ENCODE results near the gene TP63.

The TP63 gene

DNA sequence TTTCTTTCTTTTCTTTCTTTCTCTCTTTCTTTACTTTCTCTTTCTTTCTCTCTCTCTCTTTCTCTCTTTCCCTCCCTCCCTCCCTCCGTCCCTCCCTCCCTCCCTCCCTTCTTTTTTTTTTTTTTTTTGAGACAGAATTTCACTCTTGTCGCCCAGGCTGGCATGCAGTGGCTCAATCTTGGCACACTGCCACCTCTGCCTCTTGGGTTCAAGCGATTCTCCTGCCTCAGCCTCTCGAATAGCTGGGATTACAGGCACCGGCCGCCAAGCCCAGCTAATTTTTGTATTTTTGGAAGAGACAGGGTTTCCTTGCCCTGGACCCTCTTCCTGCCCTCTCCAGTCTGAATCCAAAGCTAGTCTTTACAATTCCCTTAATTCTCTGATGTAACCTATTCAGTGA, 102.9 kb downstream of the TP63 start:
- H3K4me3 ChIP-seq (ENCODE audit: low read depth, low read length) = no peak overlapping the region
- TF ChIP-seq POLR2A (IDR thresholded peaks at IDR 0.05; ENCODE audit: extremely low read depth, insufficient read length) (no peak), MYC (IDR thresholded peaks at IDR 0.05; ENCODE audit: low read depth, low read length) (no peak)
- TF ChIP-seq, protein P1, sequence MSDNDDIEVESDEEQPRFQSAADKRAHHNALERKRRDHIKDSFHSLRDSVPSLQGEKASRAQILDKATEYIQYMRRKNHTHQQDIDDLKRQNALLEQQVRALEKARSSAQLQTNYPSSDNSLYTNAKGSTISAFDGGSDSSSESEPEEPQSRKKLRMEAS (IDR thresholded peaks at IDR 0.05; ENCODE audit: low read depth, low read length) = no peak
- TF ChIP-seq, protein P2, sequence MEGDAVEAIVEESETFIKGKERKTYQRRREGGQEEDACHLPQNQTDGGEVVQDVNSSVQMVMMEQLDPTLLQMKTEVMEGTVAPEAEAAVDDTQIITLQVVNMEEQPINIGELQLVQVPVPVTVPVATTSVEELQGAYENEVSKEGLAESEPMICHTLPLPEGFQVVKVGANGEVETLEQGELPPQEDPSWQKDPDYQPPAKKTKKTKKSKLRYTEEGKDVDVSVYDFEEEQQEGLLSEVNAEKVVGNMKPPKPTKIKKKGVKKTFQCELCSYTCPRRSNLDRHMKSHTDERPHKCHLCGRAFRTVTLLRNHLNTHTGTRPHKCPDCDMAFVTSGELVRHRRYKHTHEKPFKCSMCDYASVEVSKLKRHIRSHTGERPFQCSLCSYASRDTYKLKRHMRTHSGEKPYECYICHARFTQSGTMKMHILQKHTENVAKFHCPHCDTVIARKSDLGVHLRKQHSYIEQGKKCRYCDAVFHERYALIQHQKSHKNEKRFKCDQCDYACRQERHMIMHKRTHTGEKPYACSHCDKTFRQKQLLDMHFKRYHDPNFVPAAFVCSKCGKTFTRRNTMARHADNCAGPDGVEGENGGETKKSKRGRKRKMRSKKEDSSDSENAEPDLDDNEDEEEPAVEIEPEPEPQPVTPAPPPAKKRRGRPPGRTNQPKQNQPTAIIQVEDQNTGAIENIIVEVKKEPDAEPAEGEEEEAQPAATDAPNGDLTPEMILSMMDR (IDR thresholded peaks at IDR 0.05; ENCODE audit: low read depth, low read length) = no peak
- no peak for DNase-seq (ENCODE audit: low read depth)

DNA sequence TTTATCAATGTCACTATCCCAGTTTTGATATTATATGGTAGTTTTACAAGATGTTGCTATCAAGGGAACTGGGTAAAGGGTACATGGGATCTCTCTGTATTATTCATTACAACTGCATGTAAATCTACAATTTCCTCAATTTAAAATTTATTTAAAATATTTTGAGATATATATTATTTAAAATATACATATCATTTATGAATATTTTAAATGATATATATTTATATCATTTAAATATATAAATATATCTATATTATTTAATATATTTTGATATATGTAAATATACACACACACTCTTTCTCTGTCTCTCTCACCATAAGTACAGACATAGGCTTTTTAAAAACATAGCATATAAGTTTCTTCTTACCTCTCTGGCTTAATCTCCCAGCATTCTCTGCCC, 104.7 kb downstream of the TP63 start:
- TF ChIP-seq POLR2A (IDR thresholded peaks at IDR 0.05; ENCODE audit: extremely low read depth, insufficient read length) = no peak
- TF ChIP-seq, protein P2 (IDR thresholded peaks at IDR 0.05; ENCODE audit: low read depth, low read length) = no peak
- TF ChIP-seq, protein P1 (IDR thresholded peaks at IDR 0.05; ENCODE audit: low read depth, low read length) = no peak
- no peak for TF ChIP-seq MYC (IDR thresholded peaks at IDR 0.05; ENCODE audit: low read depth, low read length)
- DNase-seq (ENCODE audit: low read depth) = no peak
- H3K4me3 ChIP-seq (ENCODE audit: low read depth, low read length) = no peak overlapping the region

DNA sequence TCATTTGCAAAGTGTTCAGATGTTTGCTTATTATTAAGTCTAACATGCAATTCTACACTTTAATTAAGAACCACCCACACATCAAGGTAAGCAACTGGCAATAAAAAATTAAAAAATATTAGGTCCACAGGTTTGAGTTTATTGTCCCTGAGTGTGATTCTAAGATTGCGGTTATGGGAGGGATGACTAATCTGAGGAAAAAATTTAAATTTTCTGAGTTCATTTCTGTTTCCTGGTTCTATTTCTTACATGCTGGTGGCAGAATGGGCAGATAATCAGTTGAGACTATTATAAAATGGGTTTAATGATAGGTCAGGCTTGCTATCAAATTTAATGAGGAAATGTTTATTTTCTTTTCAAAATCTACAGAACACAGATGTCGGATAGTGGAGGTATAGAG, 105.9 kb downstream of the TP63 start:
- no peak for TF ChIP-seq MYC (IDR thresholded peaks at IDR 0.05; ENCODE audit: low read depth, low read length)
- H3K4me3 ChIP-seq (ENCODE audit: low read depth, low read length) = no peak overlapping the region
- no peak for DNase-seq (ENCODE audit: low read depth)

DNA sequence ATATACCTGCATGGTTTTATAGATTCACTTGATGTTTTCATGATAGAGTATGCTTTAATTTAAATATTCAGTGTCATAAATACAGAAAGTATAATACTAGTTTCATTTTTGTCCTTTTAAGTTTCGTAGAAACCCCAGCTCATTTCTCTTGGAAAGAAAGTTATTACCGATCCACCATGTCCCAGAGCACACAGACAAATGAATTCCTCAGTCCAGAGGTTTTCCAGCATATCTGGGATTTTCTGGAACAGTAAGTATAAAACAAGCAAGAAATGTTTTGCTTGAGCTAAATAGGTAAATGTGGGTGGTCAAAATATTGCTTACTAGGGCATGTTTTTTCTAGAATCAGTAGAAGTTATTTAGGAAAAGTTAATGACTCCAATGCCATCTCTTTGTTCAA, 106.4 kb downstream of the TP63 start:
- TF ChIP-seq POLR2A (IDR thresholded peaks at IDR 0.05; ENCODE audit: extremely low read depth, insufficient read length) (no peak), MYC (IDR thresholded peaks at IDR 0.05; ENCODE audit: low read depth, low read length) (no peak)
- TF ChIP-seq, protein P2 (IDR thresholded peaks at IDR 0.05; ENCODE audit: low read depth, low read length) = no peak
- TF ChIP-seq, protein P1 (IDR thresholded peaks at IDR 0.05; ENCODE audit: low read depth, low read length) = no peak
- DNase-seq (ENCODE audit: low read depth) = no peak
- H3K4me3 ChIP-seq (ENCODE audit: low read depth, low read length) = no peak overlapping the region

DNA sequence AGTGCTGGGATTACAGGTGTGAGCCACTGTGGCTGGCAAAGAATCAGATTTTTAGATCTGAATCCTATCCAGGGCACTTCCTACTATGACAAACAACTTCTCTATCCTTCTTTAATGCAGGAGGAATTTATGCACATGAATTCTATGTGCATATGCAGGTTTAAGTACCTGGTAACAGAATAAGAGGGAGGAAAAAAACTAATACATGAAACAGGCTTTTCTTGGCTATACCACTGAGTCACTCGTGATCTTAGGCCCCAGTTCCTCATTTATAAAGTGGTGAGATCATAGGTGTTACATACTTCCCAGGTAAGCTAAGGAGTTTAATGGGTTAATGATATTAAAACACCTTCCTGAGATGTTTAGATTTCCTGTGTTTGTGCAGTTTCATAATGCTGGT, 108.2 kb downstream of the TP63 start:
- TF ChIP-seq, protein P2 (IDR thresholded peaks at IDR 0.05; ENCODE audit: low read depth, low read length) = no peak
- TF ChIP-seq POLR2A (IDR thresholded peaks at IDR 0.05; ENCODE audit: extremely low read depth, insufficient read length) (no peak), MYC (IDR thresholded peaks at IDR 0.05; ENCODE audit: low read depth, low read length) (no peak)
- TF ChIP-seq, protein P1 (IDR thresholded peaks at IDR 0.05; ENCODE audit: low read depth, low read length) = no peak
- no peak overlapping the region for H3K4me3 ChIP-seq (ENCODE audit: low read depth, low read length)
- DNase-seq (ENCODE audit: low read depth) = no peak

DNA sequence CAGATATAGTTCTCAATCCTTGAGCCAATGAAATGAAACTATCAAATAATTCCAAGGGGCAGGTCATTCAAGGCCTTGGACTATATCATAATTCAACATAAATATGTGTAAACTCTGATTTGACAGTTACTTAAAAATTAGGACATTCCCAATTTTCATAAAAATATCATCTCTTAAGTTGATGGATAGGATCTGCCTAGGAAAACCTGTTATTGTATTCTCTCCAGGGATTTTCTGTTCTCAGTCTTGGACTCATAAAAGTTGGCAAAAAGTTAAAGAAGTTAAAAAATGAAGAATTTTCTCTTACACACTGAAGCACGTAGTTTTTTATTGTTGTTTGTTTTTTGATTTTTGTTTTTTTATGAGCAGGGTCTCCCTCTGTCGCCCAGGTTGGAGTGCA, 109.0 kb downstream of the TP63 start:
- TF ChIP-seq, protein P1 (IDR thresholded peaks at IDR 0.05; ENCODE audit: low read depth, low read length) = no peak
- DNase-seq (ENCODE audit: low read depth) = no peak

DNA sequence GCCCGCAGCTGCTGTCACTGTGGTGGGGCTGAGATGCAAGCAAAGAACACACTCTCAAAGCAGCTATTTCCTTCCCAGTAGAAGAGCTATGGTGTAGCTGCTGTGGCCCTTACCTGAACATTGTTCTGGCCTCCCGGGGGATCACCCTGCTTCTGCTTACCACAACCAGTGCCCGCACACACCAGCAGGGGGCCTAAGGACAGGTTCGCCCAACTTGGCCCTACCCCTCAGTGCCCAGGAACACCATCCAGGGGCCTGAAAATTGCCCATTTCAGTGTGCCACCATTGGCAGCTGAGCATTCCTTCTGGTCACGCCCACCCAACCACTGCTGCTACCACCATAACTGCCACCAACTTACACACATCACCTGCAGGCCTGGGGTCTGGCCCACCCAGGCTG, 113.0 kb downstream of the TP63 start:
- H3K4me3 ChIP-seq (ENCODE audit: low read depth, low read length) = no peak overlapping the region
- TF ChIP-seq, protein P1 (IDR thresholded peaks at IDR 0.05; ENCODE audit: low read depth, low read length) = no peak
- no peak for TF ChIP-seq POLR2A (IDR thresholded peaks at IDR 0.05; ENCODE audit: extremely low read depth, insufficient read length)
- TF ChIP-seq, protein P2 (IDR thresholded peaks at IDR 0.05; ENCODE audit: low read depth, low read length) = no peak
- TF ChIP-seq MYC (IDR thresholded peaks at IDR 0.05; ENCODE audit: low read depth, low read length) = no peak
- DNase-seq (ENCODE audit: low read depth) = no peak

More for the DNA sequence above, 109.0 kb downstream of the TP63 start:
- H3K4me3 ChIP-seq (ENCODE audit: low read depth, low read length) = no peak overlapping the region
